ENCODE measurements around the gene GLIS1. TPM values are rescaled to one million over a fixed set of nuclear protein-coding genes. Genes with fewer than 3 reads are reported as not detected.

Gene GLIS1
- polyA plus RNA-seq, 1 donor from 2014 or later: not detected

DNA sequence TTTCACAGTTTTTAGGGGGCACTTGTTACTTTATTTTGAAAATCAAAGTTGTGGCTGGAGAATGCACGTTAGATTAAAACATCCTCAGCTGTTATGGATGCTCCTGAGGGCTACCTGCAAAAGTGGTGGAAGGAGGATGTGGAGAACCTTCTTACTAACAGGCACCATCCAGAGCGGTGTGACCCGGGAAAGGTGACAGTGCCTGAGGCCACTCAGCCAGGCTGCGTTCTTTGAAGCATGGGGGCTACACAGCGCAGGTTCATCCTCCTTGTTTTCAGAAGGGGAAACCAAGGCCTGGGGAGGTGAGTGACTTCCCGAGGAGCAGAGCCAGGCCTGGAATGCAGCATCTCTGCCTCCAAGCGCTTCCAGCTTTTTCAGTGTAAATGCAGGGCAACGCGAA lies 255.8 kb downstream of the GLIS1 start:
- no peak overlapping the region for H2AFZ ChIP-seq (ENCODE audit: low read depth, low read length)
- H3K36me3 ChIP-seq (ENCODE audit: insufficient read depth, low read length): no peaks in the 10 kb centered on the region

DNA sequence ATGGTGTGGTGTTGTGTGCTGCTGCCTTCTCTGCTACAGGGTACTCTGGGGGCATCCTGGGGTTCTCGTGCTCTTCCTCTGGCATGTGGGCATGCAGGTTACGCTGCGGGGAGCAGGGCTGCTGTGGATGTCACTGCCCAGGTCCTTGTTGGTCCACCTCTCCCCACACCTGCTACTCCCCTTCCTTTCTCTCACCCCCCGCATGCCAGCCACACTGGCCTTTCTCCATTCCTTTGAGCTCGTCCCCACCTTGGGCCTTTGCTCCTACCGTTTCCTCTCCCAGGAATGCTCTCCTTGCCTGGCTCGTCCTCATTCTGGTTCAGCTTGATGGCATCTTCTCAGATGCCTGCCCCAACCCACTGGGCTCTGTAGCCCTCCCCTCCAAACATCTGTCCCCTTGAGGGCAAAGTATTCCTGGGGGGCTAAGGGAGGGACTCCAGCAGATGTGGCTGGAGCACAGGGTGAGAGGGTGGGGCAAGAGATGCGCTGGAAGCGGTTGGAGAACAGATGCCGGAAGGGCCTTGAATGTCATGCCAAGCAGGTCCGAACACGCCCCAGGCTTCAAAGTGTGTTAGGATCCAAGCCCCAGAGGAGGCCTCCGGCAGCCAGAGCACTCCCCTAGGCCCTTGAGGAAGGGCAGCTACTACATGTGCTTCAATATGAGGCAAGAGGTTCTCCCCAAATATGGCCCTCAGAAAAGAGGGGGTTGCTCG lies 256.4 kb downstream of the GLIS1 start:
- Histone ChIP-seq H3K9me2 (ENCODE audit: insufficient read depth, low read length) (no peaks in the 10 kb centered on the region), H3F3A (ENCODE audit: insufficient read depth, low read length, poor library complexity, severe bottlenecking) (no peaks in the 10 kb centered on the region), H4K20me1 (ENCODE audit: insufficient read depth) (no peaks in the 10 kb centered on the region), H3K9me3 (ENCODE audit: low read length) (no peaks in the 10 kb centered on the region), H3K36me3 (ENCODE audit: insufficient read depth, low read length) (no peaks in the 10 kb centered on the region), H3K9ac (ENCODE audit: low read length) (no peak overlapping the region), H3K79me2 (replicated peaks; ENCODE audit: insufficient read depth, low read length) (no peaks in the 10 kb centered on the region), H3K4me2 (ENCODE audit: low read length) (no peak overlapping the region), H3K27me3 (ENCODE audit: insufficient read depth, low read depth, low read length) (no peaks in the 10 kb centered on the region), H3K4me3 (ENCODE audit: low read length) (no peak overlapping the region), H3K27ac (ENCODE audit: low read length) (no peak overlapping the region), H2AFZ (ENCODE audit: low read depth, low read length) (no peak overlapping the region)
- TF ChIP-seq, protein P1, sequence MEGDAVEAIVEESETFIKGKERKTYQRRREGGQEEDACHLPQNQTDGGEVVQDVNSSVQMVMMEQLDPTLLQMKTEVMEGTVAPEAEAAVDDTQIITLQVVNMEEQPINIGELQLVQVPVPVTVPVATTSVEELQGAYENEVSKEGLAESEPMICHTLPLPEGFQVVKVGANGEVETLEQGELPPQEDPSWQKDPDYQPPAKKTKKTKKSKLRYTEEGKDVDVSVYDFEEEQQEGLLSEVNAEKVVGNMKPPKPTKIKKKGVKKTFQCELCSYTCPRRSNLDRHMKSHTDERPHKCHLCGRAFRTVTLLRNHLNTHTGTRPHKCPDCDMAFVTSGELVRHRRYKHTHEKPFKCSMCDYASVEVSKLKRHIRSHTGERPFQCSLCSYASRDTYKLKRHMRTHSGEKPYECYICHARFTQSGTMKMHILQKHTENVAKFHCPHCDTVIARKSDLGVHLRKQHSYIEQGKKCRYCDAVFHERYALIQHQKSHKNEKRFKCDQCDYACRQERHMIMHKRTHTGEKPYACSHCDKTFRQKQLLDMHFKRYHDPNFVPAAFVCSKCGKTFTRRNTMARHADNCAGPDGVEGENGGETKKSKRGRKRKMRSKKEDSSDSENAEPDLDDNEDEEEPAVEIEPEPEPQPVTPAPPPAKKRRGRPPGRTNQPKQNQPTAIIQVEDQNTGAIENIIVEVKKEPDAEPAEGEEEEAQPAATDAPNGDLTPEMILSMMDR (IDR thresholded peaks at IDR 0.05; ENCODE audit: poor library complexity, severe bottlenecking): no peak
- TF ChIP-seq EZH2 (IDR thresholded peaks at IDR 0.05; ENCODE audit: borderline replicate concordance, insufficient read depth, low read length, poor library complexity, severe bottlenecking) (no peak), TAF1 (IDR thresholded peaks at IDR 0.05; ENCODE audit: low read depth) (no peak), RAD21 (conservative IDR thresholded peaks at IDR 0.05) (no peak), MXI1 (conservative IDR thresholded peaks at IDR 0.05; ENCODE audit: poor library complexity, severe bottlenecking) (no peak), POLR2AphosphoS5 (IDR thresholded peaks at IDR 0.05) (no peak), EP300 (conservative IDR thresholded peaks at IDR 0.05; ENCODE audit: poor library complexity, severe bottlenecking) (no peak), SMC3 (conservative IDR thresholded peaks at IDR 0.05; ENCODE audit: poor library complexity) (no peak)
- TF ChIP-seq, protein P2, sequence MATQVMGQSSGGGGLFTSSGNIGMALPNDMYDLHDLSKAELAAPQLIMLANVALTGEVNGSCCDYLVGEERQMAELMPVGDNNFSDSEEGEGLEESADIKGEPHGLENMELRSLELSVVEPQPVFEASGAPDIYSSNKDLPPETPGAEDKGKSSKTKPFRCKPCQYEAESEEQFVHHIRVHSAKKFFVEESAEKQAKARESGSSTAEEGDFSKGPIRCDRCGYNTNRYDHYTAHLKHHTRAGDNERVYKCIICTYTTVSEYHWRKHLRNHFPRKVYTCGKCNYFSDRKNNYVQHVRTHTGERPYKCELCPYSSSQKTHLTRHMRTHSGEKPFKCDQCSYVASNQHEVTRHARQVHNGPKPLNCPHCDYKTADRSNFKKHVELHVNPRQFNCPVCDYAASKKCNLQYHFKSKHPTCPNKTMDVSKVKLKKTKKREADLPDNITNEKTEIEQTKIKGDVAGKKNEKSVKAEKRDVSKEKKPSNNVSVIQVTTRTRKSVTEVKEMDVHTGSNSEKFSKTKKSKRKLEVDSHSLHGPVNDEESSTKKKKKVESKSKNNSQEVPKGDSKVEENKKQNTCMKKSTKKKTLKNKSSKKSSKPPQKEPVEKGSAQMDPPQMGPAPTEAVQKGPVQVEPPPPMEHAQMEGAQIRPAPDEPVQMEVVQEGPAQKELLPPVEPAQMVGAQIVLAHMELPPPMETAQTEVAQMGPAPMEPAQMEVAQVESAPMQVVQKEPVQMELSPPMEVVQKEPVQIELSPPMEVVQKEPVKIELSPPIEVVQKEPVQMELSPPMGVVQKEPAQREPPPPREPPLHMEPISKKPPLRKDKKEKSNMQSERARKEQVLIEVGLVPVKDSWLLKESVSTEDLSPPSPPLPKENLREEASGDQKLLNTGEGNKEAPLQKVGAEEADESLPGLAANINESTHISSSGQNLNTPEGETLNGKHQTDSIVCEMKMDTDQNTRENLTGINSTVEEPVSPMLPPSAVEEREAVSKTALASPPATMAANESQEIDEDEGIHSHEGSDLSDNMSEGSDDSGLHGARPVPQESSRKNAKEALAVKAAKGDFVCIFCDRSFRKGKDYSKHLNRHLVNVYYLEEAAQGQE (IDR thresholded peaks at IDR 0.05; ENCODE audit: borderline replicate concordance): no peak

More for the DNA sequence above, 255.8 kb downstream of the GLIS1 start:
- TF ChIP-seq, protein P1 (IDR thresholded peaks at IDR 0.05; ENCODE audit: poor library complexity, severe bottlenecking): no peak
- no peak for TF ChIP-seq SMC3 (conservative IDR thresholded peaks at IDR 0.05; ENCODE audit: poor library complexity)
- no peaks in the 10 kb centered on the region for H3F3A ChIP-seq (ENCODE audit: insufficient read depth, low read length, poor library complexity, severe bottlenecking)
- no peak overlapping the region for H3K4me3 ChIP-seq (ENCODE audit: low read length)
- no peaks in the 10 kb centered on the region for H4K20me1 ChIP-seq (ENCODE audit: insufficient read depth)
- H3K9ac ChIP-seq (ENCODE audit: low read length): no peak overlapping the region
- no peaks in the 10 kb centered on the region for H3K9me3 ChIP-seq (ENCODE audit: low read length)
- no peaks in the 10 kb centered on the region for H3K9me2 ChIP-seq (ENCODE audit: insufficient read depth, low read length)
- H3K79me2 ChIP-seq (replicated peaks; ENCODE audit: insufficient read depth, low read length): no peaks in the 10 kb centered on the region
- no peaks in the 10 kb centered on the region for H3K27me3 ChIP-seq (ENCODE audit: insufficient read depth, low read depth, low read length)
- no peak overlapping the region for H3K27ac ChIP-seq (ENCODE audit: low read length)
- no peak overlapping the region for H3K4me2 ChIP-seq (ENCODE audit: low read length)

Data from neural cell (in vitro differentiated cells).